HL-60 (cell line): ENCODE results near the gene SMIM21.

Experiments
- DNase-seq, 2 experiments: peaks; one replicate each; pipeline ENCODE4 v3.0.0-alpha.2; 2010 to 2020; ENCODE audit warnings: low read depth in 1 of 2, low spot score in 1 of 2
- H3K27ac ChIP-seq: fragments of 250-450 bp; sonication (Bioruptor Pico); replicated peaks from 2 replicates; pipeline ENCODE4 v1.5.1; 2020; ENCODE audit warnings: mild to moderate bottlenecking, moderate library complexity
- H3K27me3 ChIP-seq: fragments of 250-450 bp; sonication (Bioruptor Pico); 2 replicates; pipeline ENCODE4 v1.5.1; 2021; ENCODE audit warnings: mild to moderate bottlenecking, moderate library complexity; ENCODE audit not compliant: insufficient read depth, poor library complexity, severe bottlenecking
- H3K4me3 ChIP-seq: replicated peaks from 2 replicates; pipeline ENCODE4 v1.5.1; 2011; ENCODE audit warnings: mild to moderate bottlenecking, control low read depth, low read length; ENCODE audit not compliant: insufficient read depth
- GABPA ChIP-seq: IDR thresholded peaks from 2 replicates; pipeline ENCODE4 v1.6.1; 2012; ENCODE audit warnings: low read depth
- POLR2AphosphoS5 ChIP-seq: IDR thresholded peaks from 2 replicates; pipeline ENCODE4 v1.6.1; 2012; ENCODE audit warnings: low read depth
- REST ChIP-seq: IDR thresholded peaks from 2 replicates; pipeline ENCODE4 v1.6.1; 2012; ENCODE audit warnings: low read depth; ENCODE audit not compliant: insufficient replicate concordance
- SPI1 ChIP-seq: IDR thresholded peaks from 2 replicates; pipeline ENCODE4 v1.6.1; 2012; ENCODE audit warnings: low read depth, mild to moderate bottlenecking, borderline replicate concordance
- TF ChIP-seq, protein P1 (sequence below): IDR thresholded peaks from one replicate; pipeline ENCODE4 v1.5.1; 2011; ENCODE audit warnings: low read length, control low read depth, inconsistent platforms; ENCODE audit not compliant: insufficient read depth

SMIM21 gene

GRCh38 chr18:75473316-75473715 lies 45.8 kb upstream of the SMIM21 start:
- Histone ChIP-seq H3K27ac (no peak overlapping the region), H3K27me3 (peaks cover 4% of the 10 kb centered on the region), H3K4me3 (no peak overlapping the region)
- no peak for DNase-seq
- TF ChIP-seq SPI1 (no peak), POLR2AphosphoS5 (no peak)

- Histone ChIP-seq H3K27ac (no peak overlapping the region), H3K4me3 (no peak overlapping the region), H3K27me3 (peaks cover 4% of the 10 kb centered on the region)
- TF ChIP-seq REST: no peak
- TF ChIP-seq SPI1: no peak
- no peak for TF ChIP-seq GABPA
- TF ChIP-seq POLR2AphosphoS5: no peak
- TF ChIP-seq, protein P1, sequence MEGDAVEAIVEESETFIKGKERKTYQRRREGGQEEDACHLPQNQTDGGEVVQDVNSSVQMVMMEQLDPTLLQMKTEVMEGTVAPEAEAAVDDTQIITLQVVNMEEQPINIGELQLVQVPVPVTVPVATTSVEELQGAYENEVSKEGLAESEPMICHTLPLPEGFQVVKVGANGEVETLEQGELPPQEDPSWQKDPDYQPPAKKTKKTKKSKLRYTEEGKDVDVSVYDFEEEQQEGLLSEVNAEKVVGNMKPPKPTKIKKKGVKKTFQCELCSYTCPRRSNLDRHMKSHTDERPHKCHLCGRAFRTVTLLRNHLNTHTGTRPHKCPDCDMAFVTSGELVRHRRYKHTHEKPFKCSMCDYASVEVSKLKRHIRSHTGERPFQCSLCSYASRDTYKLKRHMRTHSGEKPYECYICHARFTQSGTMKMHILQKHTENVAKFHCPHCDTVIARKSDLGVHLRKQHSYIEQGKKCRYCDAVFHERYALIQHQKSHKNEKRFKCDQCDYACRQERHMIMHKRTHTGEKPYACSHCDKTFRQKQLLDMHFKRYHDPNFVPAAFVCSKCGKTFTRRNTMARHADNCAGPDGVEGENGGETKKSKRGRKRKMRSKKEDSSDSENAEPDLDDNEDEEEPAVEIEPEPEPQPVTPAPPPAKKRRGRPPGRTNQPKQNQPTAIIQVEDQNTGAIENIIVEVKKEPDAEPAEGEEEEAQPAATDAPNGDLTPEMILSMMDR: no peak
- DNase-seq: no peak
Observed at GRCh38 chr18:75472906-75473305, 45.4 kb upstream of the SMIM21 start.

GRCh38 chr18:75472396-75472795 lies 44.9 kb upstream of the SMIM21 start:
- no peak overlapping the region for H3K4me3 ChIP-seq
- H3K27me3 ChIP-seq: peaks cover 4% of the 10 kb centered on the region
- no peak overlapping the region for H3K27ac ChIP-seq
- DNase-seq: no peak
- TF ChIP-seq REST (no peak), SPI1 (no peak), POLR2AphosphoS5 (no peak), GABPA (no peak)
- TF ChIP-seq, protein P1: no peak

DNA sequence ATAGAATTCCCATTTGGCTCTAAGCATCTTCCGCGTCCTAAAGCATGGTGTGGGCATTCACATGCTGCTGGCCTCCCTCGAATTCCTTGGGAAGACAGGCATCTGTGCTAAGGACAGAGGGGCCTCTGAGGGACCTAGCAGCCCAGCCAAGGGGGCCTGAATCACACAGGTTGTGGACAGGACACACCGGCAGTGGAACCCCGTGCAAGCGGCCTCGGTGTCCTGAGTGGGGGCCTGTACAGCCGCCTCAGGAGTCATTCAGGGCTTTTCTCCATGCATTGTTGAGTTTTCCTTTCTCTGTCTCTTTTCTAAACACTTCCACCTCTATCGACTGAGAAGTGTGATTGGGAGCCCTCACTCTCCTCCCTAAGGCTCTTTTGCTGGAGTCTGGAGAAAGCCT lies 44.3 kb upstream of the SMIM21 start:
- no peak overlapping the region for H3K4me3 ChIP-seq
- H3K27me3 ChIP-seq: peaks cover 4% of the 10 kb centered on the region
- no peak for DNase-seq
- H3K27ac ChIP-seq: no peak overlapping the region
- no peak for TF ChIP-seq SPI1
- TF ChIP-seq GABPA: no peak
- no peak for TF ChIP-seq POLR2AphosphoS5
- TF ChIP-seq REST: no peak
- TF ChIP-seq, protein P1: no peak
